KBM-7 (cell line): ENCODE measurements around the gene MYH14.

ENCODE experiments used
- DNase-seq: peaks from one replicate; pipeline ENCODE4 v3.0.0-alpha.2; 2015
- in situ Hi-C: fragments of 300-500 bp; cut with MboI; formaldehyde crosslinking; loops from 2 replicates; pipeline ENCODE4 v1.14.3; 2020; ENCODE audit warnings: low sequenced_read_pairs, low pct_unique_long_range_greater_than_20kb, mixed read lengths

MYH14 gene

DNA sequence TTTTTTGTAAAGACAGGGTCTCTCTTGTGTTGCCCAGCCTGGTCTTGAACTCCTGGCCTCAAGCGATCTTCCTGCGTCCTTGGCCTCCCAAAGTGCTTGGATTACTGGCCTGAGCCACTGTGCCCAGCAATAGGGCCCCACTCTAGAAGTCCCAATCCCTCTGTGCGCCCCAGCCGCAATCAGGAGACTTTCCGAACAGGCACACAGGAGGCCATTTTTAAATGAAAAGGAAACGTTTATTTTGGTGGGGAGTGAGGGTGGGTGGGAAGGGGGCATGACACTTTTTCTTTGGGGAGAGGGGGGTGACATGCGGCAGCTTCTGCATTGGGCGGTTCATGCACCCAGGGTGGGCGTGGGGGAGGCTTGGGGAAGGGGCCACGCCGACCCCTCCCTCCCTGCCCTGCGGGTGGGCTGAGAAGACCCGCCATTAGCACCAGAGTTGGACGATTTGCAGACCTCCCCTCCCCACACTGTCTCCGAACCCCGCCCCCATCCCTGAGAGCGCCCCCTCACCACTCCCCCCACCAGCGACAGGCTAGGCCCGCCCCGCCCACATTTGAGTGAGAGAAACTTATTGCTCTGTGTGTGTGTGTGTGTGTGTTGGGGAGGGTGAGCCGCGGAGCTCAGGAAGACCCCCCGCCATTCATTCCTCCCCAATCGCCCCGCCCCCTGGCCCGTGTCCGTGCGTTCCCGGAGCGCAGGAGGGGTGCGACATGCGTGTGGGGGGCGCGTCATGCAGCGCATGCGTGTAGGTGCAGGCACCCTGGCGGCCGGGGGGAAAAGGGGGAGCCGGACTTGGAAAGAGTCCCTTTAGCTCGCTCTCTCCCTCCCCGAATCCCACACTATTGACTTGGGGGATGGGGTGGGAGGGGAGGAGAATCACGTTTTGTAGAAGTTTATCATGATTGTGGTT, 108.6 kb downstream of the MYH14 start:
- in situ Hi-C loops: no loop called here
- no peak for DNase-seq

DNA sequence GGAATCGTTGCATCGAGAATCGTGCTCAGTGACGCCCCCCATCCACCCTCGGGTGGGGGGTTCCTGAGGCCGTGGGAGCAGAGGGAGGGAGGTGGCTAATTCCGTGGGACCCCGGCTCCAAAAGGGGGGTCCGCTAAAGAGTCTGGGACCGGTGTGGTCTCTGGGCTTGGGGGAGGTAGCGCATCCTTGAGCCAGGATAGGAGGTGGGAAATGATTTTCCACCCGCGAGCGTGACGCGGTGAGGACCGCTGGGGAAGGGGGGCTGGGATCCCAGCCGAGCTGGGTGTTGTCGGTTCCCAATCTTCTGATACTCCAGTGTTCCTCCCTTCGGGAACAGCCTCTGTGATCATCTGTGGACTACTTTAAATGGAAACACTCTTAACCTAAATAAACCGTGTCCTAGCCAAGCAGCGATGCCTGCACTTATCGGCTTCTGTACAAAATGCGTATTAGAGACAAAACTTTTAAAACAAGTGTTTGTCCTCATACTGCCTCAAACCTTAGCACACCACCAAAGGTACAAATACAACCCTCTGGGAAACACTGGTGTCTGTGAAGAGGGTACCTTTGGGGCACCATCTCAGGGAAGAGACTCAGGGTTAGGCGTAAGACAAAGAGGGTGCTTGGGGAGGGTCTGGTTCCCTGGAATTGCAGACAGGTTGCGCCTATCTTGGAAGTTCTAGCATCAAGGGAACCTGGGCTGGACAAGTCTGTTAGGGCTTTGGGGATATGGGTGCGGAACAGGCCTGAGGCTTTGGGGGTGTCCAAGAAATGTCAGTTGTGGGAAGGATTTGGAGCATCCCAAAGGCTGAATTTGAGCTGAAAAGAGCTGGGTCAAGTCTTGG, 109.8 kb downstream of the MYH14 start:
- in situ Hi-C loops: no loop called here
- DNase-seq: no peak

DNA sequence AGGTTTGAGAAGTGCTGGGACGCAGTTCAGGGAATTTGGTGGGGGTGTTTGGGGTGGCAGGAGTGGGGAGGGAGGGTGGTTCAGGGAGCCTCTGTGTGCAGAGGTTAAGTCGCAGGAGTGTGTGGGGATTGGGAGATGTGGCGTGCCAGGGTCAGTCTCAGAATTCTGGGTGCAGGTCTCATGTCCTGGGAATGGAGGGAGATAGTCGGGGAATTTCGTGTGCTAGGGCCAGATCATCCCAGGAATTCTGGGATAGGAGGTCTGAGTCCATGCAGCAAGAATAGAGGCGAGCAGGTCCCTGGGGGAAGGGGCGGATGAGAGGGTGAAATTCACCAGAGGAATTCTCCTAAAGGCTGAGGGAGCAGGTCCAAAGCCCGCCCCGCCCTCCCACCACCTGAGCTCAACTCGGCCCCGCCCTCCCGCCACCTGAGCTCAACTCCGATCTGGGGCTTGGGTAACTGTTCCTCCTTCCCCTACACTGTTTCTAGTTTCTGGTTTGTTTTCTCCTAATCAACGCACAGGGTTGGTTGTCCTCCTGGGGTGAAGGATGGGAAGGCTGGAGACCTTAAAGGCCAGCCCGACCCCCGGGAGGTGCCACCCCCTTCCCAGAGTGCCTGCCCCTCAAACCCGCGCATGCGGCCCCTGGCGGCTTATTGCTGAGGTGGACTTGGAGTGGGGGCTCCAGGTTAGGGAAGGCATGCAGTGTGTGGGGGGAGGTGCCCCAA, 110.6 kb downstream of the MYH14 start:
- no peak for DNase-seq
- in situ Hi-C loops: no loop called here

DNA sequence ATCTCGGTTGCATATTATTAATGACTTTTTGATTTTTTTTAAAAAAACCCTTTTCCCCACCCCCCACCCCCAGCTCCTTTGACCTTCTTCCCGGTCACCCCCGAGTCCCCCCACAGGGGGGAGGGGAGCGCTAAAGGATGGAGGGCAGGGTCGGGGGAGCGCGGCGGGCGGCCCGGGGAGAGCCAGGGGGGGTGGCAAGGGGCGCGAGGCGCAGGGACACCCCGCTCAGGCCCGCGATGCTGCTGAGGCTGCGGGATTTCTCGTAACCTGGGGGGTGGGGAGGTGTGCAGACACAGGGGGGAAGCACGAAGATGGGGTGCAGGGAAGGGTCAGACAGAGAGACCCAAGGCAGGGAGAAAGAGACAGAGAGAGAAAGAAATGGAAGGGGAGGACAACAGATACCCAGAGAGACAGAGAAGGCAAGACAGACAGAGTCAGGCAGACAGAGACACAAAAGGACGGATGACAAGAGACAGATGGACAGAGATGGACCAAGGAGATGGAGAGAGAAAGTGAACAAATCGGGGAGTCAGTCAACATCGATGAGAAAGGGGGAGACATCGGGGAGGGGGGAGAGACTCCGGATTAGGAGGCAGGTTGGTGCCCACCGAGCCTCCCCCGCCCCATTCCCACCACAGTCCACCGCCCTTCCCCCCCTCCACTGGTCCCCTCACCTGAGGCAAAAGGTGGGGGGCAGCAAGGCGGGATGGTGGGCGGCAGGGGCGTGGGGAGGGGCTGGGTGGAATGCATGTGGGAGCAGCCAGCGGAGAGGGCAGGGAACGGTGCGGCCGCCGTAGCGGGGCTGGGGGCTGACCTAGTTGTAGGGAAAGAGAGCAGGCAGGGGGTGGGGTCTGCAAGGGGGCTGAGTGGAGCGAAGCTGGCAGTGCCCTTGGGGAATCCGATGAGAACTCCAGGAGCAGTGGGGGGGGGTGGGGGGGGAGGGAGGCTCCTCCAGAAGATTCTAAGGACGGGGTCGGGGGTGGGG, 111.6 kb downstream of the MYH14 start:
- no peak for DNase-seq
- in situ Hi-C loops: no loop called here

DNA sequence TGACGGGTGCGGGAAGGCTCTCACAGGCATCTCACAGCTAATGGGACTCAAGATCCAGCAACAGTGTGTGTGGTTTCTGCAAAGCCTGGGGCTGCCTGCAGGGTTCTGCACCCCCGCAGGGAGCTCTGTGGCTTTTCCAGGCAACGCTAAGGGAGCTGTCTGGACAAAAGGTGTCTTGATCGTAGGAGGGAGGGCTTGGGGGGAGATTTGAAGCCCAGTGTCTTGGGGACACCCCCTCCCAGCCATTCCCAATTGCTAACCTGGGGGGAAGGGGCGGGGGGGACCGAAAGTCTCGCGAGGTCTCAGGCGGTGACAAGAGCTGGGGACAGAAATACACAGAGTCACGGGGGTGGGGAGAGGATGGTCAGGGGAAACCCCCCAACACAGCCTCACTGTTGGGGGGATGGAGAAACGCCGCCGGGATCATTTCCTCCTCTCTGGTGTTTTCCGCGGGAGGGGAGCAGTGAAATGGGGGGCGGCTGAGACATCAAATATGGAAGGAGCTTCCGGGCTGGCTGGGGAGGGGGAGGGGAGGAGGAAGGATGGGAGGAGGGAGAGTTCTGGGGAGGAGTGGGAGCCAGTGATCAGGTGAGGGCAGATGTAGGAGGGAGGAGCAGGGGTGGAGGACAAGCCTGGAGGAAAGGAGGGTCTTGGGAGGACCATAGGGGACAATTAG, 112.5 kb downstream of the MYH14 start:
- in situ Hi-C loops: no loop called here
- DNase-seq: no peak

DNA sequence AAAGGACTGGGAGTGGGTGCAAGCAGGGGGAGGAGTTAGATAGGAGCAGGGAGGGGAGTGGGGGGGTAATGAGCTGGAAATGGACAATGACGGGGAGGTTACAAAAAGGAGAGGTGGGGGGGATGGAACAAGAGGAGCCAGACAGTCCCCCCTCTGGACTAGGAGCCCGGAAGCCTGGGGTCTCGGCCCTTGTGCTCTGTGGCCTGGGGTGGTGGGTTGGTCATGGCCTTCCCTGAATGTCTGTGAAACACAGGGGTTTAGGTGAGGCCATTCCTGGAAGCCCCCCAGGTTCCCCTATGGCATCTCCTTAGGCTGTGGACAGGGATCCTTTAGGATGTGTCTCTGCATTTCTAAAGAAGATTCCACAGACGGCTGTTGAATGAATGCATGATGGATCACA, 113.7 kb downstream of the MYH14 start:
- DNase-seq: no peak
- in situ Hi-C loops: no loop called here

DNA sequence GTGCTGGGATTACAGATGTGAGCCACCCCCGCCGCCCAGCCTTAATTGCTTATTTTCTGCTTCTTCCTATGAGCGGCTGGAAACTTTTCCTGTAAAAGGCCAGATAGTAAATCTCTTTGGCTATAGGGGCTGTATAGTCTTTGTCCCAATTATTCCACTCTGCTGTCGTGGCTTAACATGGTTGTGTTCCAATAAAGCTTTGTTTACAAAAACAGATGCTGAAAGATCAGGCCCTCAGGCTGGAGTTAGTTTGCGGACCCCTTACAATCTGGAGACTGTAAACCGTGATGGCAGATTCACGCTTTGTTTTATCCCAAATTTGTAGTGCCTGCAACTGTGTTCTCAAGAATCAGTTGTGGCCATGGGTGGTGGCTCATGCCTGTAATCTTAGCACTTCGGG, 115.0 kb downstream of the MYH14 start:
- no peak for DNase-seq
- in situ Hi-C loops: no loop called here

DNA sequence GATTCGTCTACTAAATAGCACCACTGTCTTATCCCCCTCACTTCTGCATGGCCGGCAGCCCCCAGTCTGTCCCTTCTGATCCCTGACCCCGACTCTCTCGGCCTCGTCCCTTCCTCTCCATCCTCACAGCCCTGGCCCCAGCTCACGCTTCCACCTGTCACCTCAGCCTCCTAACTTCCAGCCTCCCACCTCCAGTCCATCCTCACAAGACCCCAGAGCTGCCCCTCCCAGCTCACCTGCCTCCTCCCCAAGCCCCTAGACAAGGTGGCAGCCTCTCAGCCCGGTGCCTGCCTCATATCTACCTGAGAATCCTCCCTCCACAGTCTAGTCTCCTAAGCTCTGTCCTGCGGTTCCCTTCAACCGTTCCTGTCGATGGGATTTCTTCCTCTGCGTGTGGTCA, 115.7 kb downstream of the MYH14 start:
- in situ Hi-C loops: no loop called here
- no peak for DNase-seq

DNA sequence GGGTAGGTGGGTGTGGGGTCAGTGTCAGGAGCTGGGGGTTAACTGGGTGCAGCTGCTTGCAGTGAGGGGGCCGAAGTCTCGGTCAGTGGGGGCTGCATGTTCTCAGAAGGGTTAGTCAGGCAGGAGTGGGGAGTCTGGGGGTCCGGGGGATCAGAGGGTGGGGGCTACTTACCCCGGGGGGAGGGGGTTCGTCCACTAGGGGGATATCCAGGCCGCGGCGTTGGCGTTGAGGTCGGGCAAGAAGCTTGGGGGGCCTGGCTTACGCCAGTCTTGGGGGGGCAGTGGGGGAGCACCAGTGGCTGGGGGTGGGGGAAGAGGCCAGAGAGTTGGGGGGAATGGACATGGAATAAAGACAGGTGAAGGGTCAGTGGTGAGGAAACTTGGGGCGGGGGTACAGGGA, 116.6 kb downstream of the MYH14 start:
- in situ Hi-C loops: no loop called here
- DNase-seq: no peak

DNA sequence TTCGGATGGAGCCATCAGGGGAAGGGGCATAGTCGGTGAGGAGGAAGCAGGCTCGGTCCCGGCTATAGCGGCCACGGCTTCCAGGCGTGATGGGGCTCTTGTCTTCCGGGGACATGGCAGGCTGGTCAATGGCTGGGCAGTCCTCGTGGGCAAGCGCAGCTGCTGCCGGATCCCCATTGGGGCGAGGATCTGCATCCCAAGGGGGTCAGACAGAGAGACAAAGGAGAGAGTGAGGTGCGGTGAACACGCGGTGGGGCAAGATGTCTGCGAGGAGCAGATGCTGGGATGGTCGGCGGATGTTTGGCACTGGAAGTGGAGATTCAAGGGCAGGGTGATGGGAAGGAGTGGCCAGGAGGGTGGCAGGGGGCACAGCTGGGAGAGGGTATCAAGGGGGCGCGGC, 117.2 kb downstream of the MYH14 start:
- DNase-seq: no peak
- in situ Hi-C loops: no loop called here

DNA sequence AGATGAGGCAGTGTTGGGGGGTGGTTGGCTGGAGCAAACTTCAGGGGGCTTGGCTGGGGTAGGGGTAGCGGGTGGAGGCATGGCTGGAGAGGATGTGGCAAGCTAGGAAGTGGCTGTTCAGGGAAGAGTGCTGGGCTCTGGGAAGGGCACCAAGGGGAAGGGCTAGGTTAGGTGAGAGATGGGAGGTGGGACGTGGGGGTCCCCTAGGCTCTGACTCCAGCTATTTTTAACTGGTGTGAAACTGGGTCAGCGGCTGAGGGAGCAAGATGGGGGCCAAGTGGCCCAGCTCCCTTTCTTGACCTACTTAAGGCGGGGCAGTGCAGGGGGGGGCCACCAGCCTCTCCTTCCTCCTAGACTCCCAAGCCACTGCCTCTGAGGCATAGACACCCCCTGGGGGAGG, 118.4 kb downstream of the MYH14 start:
- in situ Hi-C loops: no loop called here
- DNase-seq: no peak

DNA sequence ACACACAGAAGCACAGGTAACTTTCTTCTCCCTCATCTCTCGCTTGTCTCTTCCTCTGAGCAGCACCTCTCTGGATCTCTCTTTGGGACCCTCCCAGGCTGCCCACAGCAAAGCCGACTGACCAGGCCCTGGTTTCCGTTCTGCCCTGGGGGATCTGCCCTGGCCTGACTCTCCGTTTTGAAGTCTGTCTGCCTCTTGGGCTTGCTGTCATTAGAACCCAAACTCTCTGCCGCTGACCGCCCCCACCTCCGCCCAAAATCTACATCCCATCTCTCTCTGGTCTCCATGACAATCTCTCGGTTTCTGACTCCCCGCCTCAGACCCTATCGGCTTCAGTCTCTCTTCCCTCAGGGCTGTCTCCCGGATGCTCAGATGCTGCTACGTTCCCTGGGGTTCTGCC, 118.8 kb downstream of the MYH14 start:
- no peak for DNase-seq
- in situ Hi-C loops: no loop called here

DNA sequence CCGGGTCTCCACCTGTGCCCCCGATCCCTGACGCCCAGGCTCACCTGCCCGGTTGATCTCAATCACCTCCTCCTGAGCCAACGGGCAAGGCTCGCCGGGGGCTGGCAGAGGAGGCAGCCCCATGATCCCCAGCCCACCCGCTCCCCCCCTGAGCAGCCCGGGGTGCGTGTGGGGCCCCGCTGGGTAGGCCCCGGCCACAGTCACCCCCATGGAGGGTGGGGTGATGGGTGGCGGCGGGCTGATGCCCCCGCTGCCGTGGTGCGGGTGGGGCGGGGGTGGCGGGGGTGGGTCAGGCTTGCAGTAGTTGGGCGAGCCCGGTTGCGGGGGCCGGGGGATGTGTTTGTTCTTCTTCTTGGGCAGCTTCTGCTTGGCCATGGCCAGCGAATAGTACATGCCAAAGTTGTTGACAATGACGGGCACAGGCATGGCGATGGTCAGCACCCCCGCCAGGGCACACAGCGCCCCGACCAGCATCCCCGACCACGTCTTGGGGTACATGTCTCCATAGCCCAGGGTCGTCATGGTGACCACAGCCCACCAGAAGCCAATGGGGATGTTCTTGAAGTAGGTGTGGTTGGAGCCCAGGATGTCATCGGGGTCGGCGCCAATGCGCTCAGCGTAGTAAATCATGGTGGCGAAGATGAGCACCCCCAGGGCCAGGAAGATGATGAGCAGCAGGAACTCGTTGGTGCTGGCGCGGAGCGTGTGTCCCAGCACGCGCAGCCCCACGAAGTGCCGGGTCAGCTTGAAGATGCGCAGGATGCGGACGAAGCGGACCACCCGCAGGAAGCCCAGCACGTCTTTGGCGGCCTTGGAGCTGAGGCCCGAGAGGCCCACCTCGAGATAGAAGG, 119.7 kb downstream of the MYH14 start:
- no peak for DNase-seq
- in situ Hi-C loops: no loop called here

DNA sequence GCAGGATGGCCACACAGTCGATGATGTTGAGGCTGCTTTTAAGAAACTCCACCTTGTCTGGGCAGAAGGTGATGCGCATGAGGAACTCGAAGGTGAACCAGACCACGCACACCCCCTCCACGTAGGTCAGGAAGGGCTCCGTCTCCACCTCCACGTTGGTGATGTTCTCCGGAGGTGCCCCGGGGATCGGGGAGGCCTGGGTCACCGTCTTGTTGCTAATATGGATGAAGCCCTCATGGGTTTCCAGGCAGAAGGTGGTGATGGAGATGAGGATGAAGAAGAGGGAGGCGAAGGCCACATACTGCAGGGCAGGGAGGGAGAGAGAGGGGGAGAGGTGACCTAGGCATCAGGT, 120.3 kb downstream of the MYH14 start:
- in situ Hi-C loops: no loop called here
- no peak for DNase-seq

DNA sequence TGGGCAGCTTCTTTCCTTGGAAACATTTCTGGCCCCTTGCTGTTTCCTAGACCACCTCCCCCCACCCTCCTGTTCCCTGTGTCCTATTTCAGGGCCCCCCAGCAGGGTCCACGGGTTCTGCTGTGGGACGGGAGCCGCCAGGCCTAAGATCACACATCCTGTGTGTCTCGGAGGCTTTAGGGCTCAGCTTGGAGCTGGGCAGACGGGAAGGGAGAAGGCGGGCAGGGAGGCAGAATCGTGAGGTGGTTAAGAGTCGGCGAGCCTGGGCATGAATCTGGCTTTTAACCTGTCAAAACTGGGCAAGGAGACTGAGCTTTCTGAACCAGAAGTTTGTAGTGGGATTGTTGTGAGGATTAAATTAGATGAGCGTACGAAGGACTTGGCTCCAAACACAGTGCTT, 120.9 kb downstream of the MYH14 start:
- in situ Hi-C loops: no loop called here
- no peak for DNase-seq

DNA sequence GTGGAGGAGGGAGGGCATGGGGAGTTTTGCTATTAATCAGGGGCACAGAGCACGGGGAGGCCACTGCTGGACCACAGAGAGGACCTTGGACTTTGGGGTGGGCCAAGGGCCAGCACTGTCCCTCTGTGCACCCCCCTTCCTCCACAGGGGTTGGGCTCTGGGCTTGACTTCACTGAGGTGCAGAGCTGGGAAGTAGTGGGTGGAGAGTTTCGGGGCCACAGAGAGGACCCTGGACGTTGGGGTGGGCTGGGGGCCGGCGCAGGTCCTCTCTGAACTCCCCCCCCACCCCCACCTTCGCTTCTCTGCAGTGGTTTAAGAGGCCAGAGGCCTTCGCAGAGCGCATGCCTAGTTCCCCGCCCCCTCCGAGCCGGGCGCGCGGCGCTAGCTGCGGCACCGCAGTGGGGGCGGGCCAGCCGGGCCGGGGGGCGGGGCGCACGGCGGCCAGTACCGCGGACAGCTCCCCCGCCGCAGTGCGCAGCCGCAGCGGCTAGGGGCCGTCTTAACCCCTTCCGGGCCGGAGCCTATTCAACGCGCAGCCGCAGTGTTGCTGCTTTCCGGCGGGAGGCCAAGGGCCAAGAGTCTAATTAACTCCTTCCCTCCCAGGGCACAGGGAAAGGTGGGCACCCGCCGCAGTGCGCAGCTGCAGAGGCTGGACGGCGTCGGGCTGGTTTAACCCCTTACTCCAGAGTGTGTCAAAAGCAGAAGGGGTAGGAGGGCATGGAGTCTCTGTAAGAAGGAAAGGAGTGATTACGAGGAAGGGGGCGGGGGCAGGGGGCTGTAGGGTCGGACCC, 122.1 kb downstream of the MYH14 start:
- DNase-seq: peak; percentile 65
- in situ Hi-C loops: no loop called here
